ENCODE data around the gene GTPBP1. TPM values are rescaled to one million over a fixed set of nuclear protein-coding genes. Genes with fewer than 3 reads are reported as not detected.

The GTPBP1 gene
- total RNA-seq, 1 experiment from 2014 or later, result 94.7 TPM

DNA sequence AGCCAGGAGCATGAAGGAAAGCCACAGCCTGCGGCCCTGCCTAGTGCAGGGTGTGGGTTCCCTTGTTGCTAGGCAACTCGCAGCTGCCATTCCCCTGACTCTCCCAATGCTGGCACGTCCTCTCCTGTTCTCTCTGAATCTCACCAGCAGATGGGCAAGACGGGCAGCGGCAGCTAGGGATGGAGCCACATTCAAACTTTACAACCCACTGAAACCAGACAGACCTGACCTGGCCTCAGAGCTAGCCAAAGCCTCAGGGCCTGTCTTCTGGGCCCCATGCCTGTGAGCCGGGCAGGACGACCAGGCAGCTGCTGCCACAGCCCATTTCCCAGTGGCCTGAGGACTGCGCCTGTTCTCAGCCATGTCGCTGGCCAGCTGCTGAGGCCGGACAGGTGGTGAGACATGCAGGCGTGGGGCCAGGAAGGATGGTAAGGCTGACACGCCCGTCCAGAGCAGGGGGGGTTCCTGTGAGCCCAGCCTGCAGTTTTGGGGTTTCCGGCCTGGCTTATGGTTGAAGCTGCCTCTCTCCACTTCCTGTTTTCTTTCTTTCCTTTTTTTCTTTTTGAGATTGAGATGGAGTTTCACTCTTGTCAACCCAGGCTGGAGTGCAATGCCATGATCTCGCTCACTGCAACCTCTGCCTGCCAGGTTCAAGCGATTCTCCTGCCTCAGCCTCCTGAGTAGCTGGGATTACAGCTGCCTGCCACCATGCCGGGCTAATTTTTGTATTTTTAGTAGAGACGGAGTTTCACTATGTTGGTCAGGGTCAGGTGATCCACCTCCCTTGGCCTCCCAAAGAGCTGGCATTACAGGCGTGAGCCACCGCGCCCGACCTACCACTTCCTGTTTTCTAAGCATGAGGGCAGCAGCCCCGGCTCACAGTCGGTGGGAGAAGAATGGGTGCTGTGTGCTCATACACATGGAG lies 45.9 kb downstream of the GTPBP1 start:
- Histone ChIP-seq H3K4me2 (no peak overlapping the region), H2AFZ (no peak overlapping the region), H3K36me3 (ENCODE audit: low read depth) (peaks cover 44% of the 10 kb centered on the region), H3K4me1 (replicated peaks; ENCODE audit: insufficient read depth) (peaks cover 37% of the 10 kb centered on the region), H3K4me3 (no peak overlapping the region), H4K20me1 (ENCODE audit: insufficient read depth) (no peaks in the 10 kb centered on the region), H3K9me2 (ENCODE audit: insufficient read depth) (no peaks in the 10 kb centered on the region), H3K79me2 (ENCODE audit: low read depth) (peaks cover 29% of the 10 kb centered on the region), H3K27ac (no peak overlapping the region), H3K9me3 (ENCODE audit: insufficient read depth, low read depth) (no peaks in the 10 kb centered on the region), H3K27me3 (ENCODE audit: insufficient read depth, low read depth) (no peaks in the 10 kb centered on the region), H3F3A (ENCODE audit: insufficient read depth, low read depth) (peaks cover 47% of the 10 kb centered on the region)
- CTCF ChIA-PET, result interaction anchor here (0.7 to 1.6 kb wide), 4 partner anchors 12 to 50 kb away, joined by 3 to 13 read pairs (median 8); no protein-coding TSS in a partner anchor
- no TSS peak for BruUV-seq (replicated peaks)
- POLR2A ChIA-PET (ENCODE audit: unreplicated experiment), result interaction anchor here (0.5 to 0.8 kb wide), 3 partner anchors 57 to 462 kb away, joined by 6 to 12 read pairs (median 9); no protein-coding TSS in a partner anchor
- peak; percentile 62 to 95 for DNase-seq
- intact Hi-C loops (cut with micrococcal nuclease; ENCODE audit: unreplicated experiment), result loop anchor here (5.0 to 10.0 kb wide), 3 partner anchors 233 to 771 kb away; partner anchors contain the start of genes APOBEC3B, ATF4 and PICK1
- TF ChIP-seq EZH2 (IDR thresholded peaks at IDR 0.05; ENCODE audit: low read depth), result no peak
- TF ChIP-seq, protein P1, sequence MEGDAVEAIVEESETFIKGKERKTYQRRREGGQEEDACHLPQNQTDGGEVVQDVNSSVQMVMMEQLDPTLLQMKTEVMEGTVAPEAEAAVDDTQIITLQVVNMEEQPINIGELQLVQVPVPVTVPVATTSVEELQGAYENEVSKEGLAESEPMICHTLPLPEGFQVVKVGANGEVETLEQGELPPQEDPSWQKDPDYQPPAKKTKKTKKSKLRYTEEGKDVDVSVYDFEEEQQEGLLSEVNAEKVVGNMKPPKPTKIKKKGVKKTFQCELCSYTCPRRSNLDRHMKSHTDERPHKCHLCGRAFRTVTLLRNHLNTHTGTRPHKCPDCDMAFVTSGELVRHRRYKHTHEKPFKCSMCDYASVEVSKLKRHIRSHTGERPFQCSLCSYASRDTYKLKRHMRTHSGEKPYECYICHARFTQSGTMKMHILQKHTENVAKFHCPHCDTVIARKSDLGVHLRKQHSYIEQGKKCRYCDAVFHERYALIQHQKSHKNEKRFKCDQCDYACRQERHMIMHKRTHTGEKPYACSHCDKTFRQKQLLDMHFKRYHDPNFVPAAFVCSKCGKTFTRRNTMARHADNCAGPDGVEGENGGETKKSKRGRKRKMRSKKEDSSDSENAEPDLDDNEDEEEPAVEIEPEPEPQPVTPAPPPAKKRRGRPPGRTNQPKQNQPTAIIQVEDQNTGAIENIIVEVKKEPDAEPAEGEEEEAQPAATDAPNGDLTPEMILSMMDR (conservative IDR thresholded peaks at IDR 0.05), result no peak

DNA sequence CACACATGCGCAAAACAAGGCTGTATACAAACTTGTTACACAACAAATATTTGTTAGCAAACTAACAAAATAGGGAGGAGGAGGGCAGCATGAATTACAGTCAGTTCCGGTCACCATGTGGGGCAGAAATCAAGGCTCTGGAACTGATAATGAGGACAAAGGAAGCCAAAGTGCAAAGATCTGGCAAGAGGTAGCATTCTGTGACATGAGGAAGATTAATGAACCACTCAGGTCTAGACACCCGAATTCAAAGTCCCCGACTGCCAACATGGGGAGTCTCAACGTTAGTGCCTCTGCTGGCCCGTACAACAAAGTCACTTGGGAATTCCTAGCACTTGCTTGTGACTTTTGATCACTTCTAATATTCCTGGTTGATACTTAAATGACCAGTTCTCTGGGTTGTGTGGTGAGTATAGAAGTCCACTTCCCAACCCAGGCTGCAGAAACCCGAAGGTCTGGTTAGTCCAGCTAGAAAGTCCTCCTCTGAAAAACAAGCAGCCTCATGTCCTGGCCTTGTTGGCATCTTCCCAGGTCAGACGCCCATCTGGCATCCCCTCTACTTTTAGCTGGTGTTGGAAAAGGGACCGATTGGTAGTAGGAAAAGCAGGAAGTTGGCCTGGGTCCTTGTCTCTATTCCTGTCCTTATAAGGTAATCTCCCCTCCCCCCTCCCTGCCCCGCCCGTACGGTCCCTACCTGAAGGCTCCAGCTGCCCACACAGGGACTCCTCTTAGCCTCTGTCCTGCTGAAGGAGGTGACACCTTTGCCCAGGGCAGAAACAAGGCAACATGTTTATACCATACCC lies 48.4 kb downstream of the GTPBP1 start:
- peak; percentile 92 to 95 for DNase-seq
- no peaks in the 10 kb centered on the region for H4K20me1 ChIP-seq (ENCODE audit: insufficient read depth)
- peak overlapping the region; percentile 87 for H3K27ac ChIP-seq
- H3K27me3 ChIP-seq (ENCODE audit: insufficient read depth, low read depth), result no peaks in the 10 kb centered on the region
- H3K9me2 ChIP-seq (ENCODE audit: insufficient read depth), result no peaks in the 10 kb centered on the region
- H3K79me2 ChIP-seq (ENCODE audit: low read depth), result peaks cover 38% of the 10 kb centered on the region
- H3K4me3 ChIP-seq, result peak overlapping the region; percentile 89
- H3K4me1 ChIP-seq (replicated peaks; ENCODE audit: insufficient read depth), result peaks cover 55% of the 10 kb centered on the region
- TF ChIP-seq EZH2 (IDR thresholded peaks at IDR 0.05; ENCODE audit: low read depth), result no peak
- TF ChIP-seq, protein P1 (conservative IDR thresholded peaks at IDR 0.05), result no peak
- H2AFZ ChIP-seq, result no peak overlapping the region
- peaks cover 28% of the 10 kb centered on the region for H3K36me3 ChIP-seq (ENCODE audit: low read depth)
- no peaks in the 10 kb centered on the region for H3K9me3 ChIP-seq (ENCODE audit: insufficient read depth, low read depth)
- no TSS peak for BruUV-seq (replicated peaks)
- POLR2A ChIA-PET (ENCODE audit: unreplicated experiment), result interaction anchor here (0.6 to 0.7 kb wide), 8 partner anchors 10 to 566 kb away, joined by 3 to 12 read pairs (median 5); no protein-coding TSS in a partner anchor
- CTCF ChIA-PET, result interaction anchor here (0.6 to 1.0 kb wide), 3 partner anchors 12 to 557 kb away, joined by 4 to 6 read pairs (median 5); no protein-coding TSS in a partner anchor
- intact Hi-C loops (cut with micrococcal nuclease; ENCODE audit: unreplicated experiment), result loop anchor here (2.0 to 10.0 kb wide), 6 partner anchors 49 to 768 kb away; partner anchors contain the start of genes APOBEC3B, ATF4, GTPBP1 and PICK1
- peak overlapping the region; percentile 89 for H3K4me2 ChIP-seq
- H3F3A ChIP-seq (ENCODE audit: insufficient read depth, low read depth), result peaks cover 37% of the 10 kb centered on the region

Data from PC-9 (cell line).